ENCODE measurements around the gene ZNF789. TPM values are rescaled to one million over a fixed set of nuclear protein-coding genes. Genes with fewer than 3 reads are reported as not detected.
A peak's percentile ranks its signal among the peaks of the same experiment; 100 is the strongest.

Gene ZNF789
- total and polyA plus RNA-seq, 2 of the 4 experiments (the other 2 are of a cell fraction): 4.8 to 8.9 TPM

GRCh38 chr7:99504281-99504602, 31.6 kb downstream of the ZNF789 start:
- no peak overlapping the region; the same call in 1 of the 2 replicates for H2BK120ac ChIP-seq (ENCODE audit: low read depth, low read length)
- no peaks in the 10 kb centered on the region for H3K27me3 ChIP-seq (ENCODE audit: control insufficient read depth, insufficient read depth, low read length)
- H3K9ac ChIP-seq (ENCODE audit: low read depth, low read length): peak overlapping the region; percentile 50
- peaks cover 3% of the 10 kb centered on the region; the same call in 1 of the 2 replicates for H4K20me1 ChIP-seq (ENCODE audit: insufficient read depth, low read length)
- H3K23ac ChIP-seq (ENCODE audit: low read depth, low read length): no peak overlapping the region
- no peak overlapping the region for H2BK15ac ChIP-seq (ENCODE audit: low read depth, low read length)
- H2AFZ ChIP-seq (replicated peaks; ENCODE audit: low read length, poor library complexity): peak overlapping the region; percentile 100
- no peaks in the 10 kb centered on the region for H3K9me3 ChIP-seq (ENCODE audit: control insufficient read depth, insufficient read depth, low read length)
- H3K4ac ChIP-seq (ENCODE audit: low read depth, low read length): peak overlapping the region; percentile 82
- no TSS peak for BruUV-seq (replicated peaks)
- no peak for TF ChIP-seq POLR2A (IDR thresholded peaks at IDR 0.05; ENCODE audit: low read depth, low read length)
- TF ChIP-seq MAZ (IDR thresholded peaks at IDR 0.05; ENCODE audit: borderline replicate concordance, low read depth, low read length): no peak
- no peak for TF ChIP-seq RCOR1 (IDR thresholded peaks at IDR 0.05; ENCODE audit: insufficient replicate concordance, low read length)
- no peak for TF ChIP-seq USF2 (IDR thresholded peaks at IDR 0.05; ENCODE audit: low read depth, low read length)
- no peak for TF ChIP-seq CHD1 (IDR thresholded peaks at IDR 0.05; ENCODE audit: low read depth, low read length)
- TF ChIP-seq CTCF (conservative IDR thresholded peaks at IDR 0.05; ENCODE audit: low read depth, low read length): no peak
- no peak for TF ChIP-seq RAD21 (IDR thresholded peaks at IDR 0.05; ENCODE audit: low read length)
- TF ChIP-seq SMC3 (IDR thresholded peaks at IDR 0.05; ENCODE audit: low read depth, low read length): no peak
- no peak for TF ChIP-seq RFX5 (IDR thresholded peaks at IDR 0.05; ENCODE audit: low read depth, low read length)
- no peak for TF ChIP-seq BHLHE40 (IDR thresholded peaks at IDR 0.05; ENCODE audit: low read depth, low read length)
- TF ChIP-seq ELK1 (IDR thresholded peaks at IDR 0.05; ENCODE audit: borderline replicate concordance, low read depth, low read length): no peak
- TF ChIP-seq CEBPB (IDR thresholded peaks at IDR 0.05; ENCODE audit: low read depth, low read length): no peak; the same call in 1 of the 2 replicates
- peaks cover 6% of the 10 kb centered on the region for H3K4me1 ChIP-seq (ENCODE audit: control insufficient read depth, insufficient read depth, low read length)
- in situ Hi-C loops (cut with MboI; ENCODE audit: low sequenced_read_pairs) (no loop called here), intact Hi-C loops (cut with micrococcal nuclease) (loop anchor here (2.0 kb wide), 3 partner anchors 49 to 113 kb away; partner anchors contain the start of genes FAM200A and ZSCAN25), dilution Hi-C loops (cut with HindIII; ENCODE audit: low sequenced_read_pairs, unreplicated experiment) (no loop called here)
- H3K36me3 ChIP-seq (ENCODE audit: control insufficient read depth, insufficient read depth, low read length): peaks cover 3% of the 10 kb centered on the region
- no peak overlapping the region; the same call in 1 of the 2 replicates for H2AK5ac ChIP-seq (ENCODE audit: low read depth, low read length)
- H3K4me3 ChIP-seq (ENCODE audit: insufficient read depth, low read depth, low read length): peak overlapping the region; percentile 61
- peak overlapping the region; percentile 86; the same call in 1 of the 2 replicates for H4K91ac ChIP-seq (ENCODE audit: insufficient read depth, low read depth, low read length)
- peak overlapping the region; percentile 25; the same call in 1 of the 2 replicates for H3K18ac ChIP-seq (ENCODE audit: low read depth, low read length)
- peak overlapping the region; percentile 94 for H3K4me2 ChIP-seq (ENCODE audit: low read depth, low read length)
- no peak overlapping the region for H3K56ac ChIP-seq (ENCODE audit: extremely low read depth, insufficient read depth, low read length)
- peak overlapping the region; percentile 77 for H2BK5ac ChIP-seq (ENCODE audit: low read depth, low read length, poor library complexity, severe bottlenecking)
- DNase-seq (no peak), ATAC-seq (ENCODE audit: low read depth) (no peak; the same call in 1 of the 2 replicates)
- H3K79me1 ChIP-seq (ENCODE audit: low read depth in 1 of 2, low read length in 2 of 2): peaks cover 10 to 41% of the 10 kb centered on the region in 2 experiments
- H3K14ac ChIP-seq (replicated peaks; ENCODE audit: low read depth, low read length): 0 out of 2 replicates have a peak overlapping the region, but pooled peaks have one; percentile 34
- CTCF ChIA-PET: no interaction called here
- peak overlapping the region; percentile 71 for H3K27ac ChIP-seq (ENCODE audit: insufficient read depth, low read length)
- WGBS, 2 experiments (ENCODE audit: extremely low coverage in 2 of 2, insufficient read length in 1 of 2): 22% methylated on average over 3 of the region's 19 CpGs; no CpG with 5 or more reads in 1 of the 2 experiments
- no peak overlapping the region for H2BK20ac ChIP-seq (ENCODE audit: low read depth, low read length)
- H3K9me1 ChIP-seq (ENCODE audit: insufficient read depth, low read length): no peaks in the 10 kb centered on the region
- H4K8ac ChIP-seq (ENCODE audit: low read depth in 2 of 2, low read length in 2 of 2): peak overlapping the region; percentile 83 to 98
- peak overlapping the region; percentile 96 for H4K5ac ChIP-seq (ENCODE audit: low read depth, low read length)
- H2AK9ac ChIP-seq (replicated peaks; ENCODE audit: low read depth, low read length, poor library complexity): peak overlapping the region; percentile 95
- POLR2A ChIA-PET (ENCODE audit: unreplicated experiment): no interaction called here
